AG09319 (cell line): Measurements from ENCODE around the gene XPOT.

Experiments
- DNase-seq: peaks from one replicate; pipeline ENCODE4 v3.0.0-alpha.2; 2010; ENCODE audit warnings: low read depth; ENCODE audit errors: extremely low read depth
- CTCF ChIP-seq: IDR thresholded peaks from 2 replicates; pipeline ENCODE4 v1.5.1; 2011; ENCODE audit warnings: low read depth, mild to moderate bottlenecking, inconsistent platforms, low read length, moderate library complexity

XPOT gene

GRCh38 chr12:64486657-64487056 lies 82.5 kb downstream of the XPOT start:
- no peak for TF ChIP-seq CTCF
- no peak for DNase-seq

DNA sequence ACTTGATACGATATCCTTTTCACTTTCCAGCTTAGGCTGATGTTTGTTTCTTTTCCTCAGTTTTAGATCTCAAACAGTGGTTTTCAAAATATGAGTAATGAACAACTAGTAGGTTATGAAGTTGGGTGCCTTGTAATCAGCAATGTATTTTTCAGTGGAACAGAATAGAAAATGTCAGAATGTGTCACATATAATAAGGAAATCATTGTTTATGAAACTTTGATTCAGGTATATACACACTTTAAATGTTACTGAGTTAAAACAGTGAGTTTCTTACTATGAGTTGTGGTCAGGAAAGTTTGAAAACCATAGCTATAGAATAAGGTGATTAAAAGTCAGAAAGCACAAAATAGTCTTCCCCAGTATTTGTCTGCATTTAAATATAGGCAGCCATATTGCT lies 87.5 kb downstream of the XPOT start:
- no peak for TF ChIP-seq CTCF
- DNase-seq, result no peak

DNA sequence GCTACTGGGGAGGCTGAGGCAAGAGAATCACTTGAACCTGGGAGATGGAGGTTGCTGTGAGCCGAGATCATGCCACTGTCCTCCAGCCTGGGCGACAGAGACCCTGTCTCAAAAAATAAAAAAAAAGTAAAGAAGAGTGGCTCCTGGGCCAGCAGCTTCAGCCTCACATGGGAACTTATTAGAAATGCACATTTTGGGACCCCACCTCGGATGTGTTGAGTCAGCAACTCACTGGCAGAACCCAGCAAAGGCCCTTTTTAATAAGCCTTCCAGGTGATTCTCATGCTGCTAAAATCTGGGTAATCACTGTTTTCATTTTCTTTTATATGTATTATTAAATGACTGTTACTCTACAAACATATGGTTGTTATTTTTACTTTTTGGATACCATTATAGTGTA lies 89.3 kb downstream of the XPOT start:
- TF ChIP-seq CTCF, result no peak
- no peak for DNase-seq

GRCh38 chr12:64494998-64495729 lies 91.0 kb downstream of the XPOT start:
- TF ChIP-seq CTCF, result no peak
- no peak for DNase-seq

- no peak for DNase-seq
- no peak for TF ChIP-seq CTCF
These were observed 92.7 kb downstream of the XPOT start for GRCh38 chr12:64496839-64497400.

DNA sequence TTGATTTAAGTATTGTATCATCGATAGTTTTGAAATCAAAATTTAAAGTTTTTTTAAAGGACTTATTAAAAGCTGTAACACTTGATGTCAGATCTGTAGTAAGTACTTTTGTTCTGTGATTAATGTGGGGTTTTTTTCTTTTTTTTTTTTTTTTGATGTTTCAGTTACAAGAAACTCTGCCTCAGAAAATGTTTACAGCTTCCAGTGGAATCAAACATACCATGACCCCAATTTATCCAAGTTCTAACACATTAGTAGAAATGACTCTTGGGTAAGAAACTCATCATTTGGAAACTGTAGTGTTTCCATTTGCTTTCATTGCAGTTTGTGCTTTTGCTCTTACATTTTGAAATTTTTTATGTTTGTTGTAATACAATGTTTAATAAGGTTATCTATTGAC lies 93.3 kb downstream of the XPOT start:
- no peak for DNase-seq
- no peak for TF ChIP-seq CTCF

- no peak for TF ChIP-seq CTCF
- no peak for DNase-seq
These were observed 93.7 kb downstream of the XPOT start for GRCh38 chr12:64497903-64498302.
